GM21529 (cell line): ENCODE data around the gene JARID2.

Experiments
- ATAC-seq: cut with Tn5 transposase; IDR thresholded peaks from one replicate; pipeline ENCODE4 v1.9.1; 2021; ENCODE audit not compliant: unreplicated experiment

JARID2 gene

DNA sequence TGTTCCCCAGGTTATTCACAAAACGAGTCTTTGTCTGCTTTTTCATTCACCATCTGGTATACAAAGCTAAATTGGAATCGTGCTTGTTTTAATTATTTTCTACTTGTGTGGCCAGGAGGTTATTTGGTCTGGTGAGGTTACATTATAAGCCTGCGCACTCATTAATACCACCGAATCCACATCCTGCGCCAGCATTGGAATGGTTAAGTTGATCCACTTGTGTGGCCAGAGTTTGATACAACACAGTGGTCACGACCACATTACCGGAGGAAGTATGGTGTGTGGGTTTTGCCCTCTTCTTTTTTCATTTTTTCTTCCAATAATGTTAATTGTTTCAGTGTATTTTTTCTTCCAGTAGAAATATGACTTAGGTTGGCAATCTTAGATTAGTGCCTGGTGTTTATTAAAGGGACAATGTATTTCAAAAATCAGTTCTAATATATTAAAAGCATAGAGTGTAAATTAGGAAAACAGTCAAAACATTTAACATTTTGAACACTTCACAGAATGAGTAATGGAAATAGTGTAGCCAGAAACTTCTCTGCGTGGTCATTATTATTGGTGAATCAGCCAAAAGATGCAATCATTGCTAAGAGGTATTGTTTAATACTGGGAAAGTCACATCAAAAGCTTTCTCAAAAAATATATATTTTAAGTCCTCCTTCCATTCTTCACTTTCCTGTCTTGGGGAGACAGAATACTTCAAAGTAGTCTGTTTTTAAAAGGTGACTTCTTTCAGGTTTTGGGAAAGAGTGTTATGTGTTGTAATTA, 84.5 kb downstream of the JARID2 start:
- ATAC-seq = no peak

DNA sequence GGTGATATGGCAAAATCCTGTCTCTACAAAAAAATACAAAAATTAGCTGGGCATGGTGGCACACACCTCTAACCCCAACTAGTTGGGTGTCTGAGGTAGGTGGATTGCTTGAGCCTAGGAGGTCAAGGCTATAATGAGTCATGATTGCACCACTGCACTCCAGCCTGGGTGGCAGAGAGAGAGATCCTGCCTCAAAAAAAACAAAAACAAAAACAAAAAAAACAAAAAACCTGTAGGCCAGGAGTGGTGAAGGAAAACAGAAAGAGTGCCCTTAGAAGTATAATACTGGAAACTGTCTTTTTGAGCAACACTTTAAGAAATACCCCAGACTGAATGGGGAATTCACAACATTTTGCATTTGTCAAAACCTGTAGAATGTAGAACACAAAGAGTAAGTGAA, 85.3 kb downstream of the JARID2 start:
- no peak for ATAC-seq

DNA sequence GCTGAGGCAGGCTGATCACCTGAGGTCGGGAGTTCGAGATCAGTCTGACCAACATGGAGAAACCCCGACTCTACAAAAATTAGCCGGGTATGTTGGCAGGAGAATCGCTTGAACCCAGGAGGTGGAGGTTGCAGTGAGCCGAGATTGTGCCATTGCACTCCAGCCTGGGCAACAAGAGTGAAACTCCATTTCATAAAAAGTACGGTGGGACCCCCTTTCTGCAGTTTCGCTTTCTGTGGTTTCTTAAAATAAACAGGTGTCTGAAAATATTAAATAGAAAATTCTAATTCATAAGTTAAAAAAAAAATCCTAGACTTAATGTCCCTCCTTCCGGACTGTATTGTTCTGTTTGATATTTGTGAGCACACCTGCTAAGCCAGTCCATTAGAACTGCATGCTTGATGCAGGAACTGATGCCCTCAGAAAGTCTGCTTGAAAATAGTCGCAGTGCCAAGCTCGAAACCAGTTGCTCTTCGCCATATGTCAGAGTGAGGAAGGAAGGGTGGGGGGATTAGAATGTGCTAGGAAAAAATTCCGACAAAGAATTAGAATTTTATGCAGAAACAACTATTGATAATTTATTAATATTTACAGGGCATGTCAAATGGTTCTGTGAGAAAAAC, 85.9 kb downstream of the JARID2 start:
- no peak for ATAC-seq

DNA sequence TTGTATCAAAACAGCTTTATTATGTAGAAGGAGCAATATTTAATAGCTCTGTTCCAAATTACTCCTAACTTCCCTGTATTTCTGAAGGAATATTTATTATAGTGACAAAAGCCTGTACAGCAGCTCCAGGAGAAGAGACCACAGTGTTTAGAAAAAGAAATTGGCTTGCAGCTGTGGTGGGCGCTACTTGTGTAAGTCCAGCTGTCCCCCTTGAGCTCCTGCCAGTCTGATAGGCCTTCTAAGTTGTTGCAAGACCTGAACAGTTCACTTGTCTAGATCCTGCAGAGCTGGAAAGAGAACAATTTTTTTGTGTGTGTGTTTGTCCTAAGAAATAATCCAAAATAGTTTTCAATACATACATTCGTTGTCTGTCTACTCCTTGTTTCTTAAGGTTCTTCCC, 86.6 kb downstream of the JARID2 start:
- ATAC-seq = no peak

DNA sequence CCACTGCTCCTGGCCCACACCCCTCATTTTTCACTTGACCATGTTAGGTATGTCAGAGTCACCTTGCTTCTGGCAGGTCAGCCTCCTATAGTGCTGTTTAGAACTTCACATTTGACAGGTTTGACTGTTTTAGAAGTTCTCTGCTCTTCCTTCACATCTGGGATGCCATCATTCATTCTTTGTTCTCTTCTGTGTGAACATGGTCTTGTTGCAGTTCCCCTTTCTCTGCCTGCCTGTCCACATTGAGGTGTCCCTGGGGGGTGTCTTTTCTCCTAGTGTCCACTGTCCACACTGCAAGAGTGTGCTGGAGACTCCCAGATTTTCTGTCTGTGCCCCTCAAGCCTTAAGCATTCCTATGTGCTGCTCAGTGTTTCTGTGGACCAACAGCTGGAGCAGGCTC, 89.5 kb downstream of the JARID2 start:
- no peak for ATAC-seq

DNA sequence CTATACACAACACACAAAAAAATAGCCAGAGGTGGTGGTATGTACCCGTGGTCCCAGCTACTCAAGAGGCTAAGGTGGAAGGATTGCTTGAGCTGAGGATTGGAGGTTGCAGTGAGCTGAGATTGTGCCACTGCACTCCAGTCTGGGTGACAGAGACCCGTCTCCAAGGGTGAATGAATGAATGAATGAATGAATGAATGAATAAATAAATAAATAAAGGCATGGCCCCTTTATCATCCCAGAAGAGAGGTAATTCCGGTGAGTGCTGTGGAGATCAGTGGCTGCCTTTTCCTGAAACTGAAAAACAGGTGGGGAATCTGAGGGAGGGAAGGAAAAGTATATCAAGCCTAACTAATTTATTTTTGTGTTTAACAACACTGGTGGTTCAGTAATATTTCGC, 90.0 kb downstream of the JARID2 start:
- no peak for ATAC-seq

DNA sequence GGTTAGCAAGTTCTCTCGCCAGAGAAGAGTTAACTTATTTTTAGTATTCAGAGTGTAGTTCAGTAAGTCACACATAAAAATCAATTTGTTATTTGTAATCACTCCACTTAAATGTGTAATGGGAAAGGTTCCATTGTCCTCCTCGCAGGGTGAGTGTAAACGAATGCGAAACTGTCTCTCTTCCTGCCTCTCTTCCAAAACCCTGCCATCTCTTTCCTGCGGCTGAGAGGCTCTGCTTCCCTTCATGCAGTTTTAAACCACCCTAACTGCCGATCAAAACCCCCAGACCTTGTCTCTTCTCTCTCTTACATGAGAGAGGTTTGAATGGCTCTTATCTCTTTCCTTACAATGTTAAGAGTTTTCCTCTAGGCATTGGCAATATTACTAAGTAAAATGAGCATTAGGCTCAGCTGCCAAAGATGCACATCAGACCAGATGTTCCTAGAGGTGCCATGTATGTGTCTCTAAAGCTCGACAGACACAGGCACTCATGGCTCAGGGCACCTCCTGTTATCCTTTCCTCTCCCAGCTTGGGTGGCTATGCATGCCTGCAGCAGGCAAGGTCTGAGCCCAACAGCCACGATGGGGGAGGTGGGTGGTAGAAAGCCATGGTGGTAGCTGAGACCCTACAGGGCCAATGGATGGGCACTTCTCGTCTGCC, 91.2 kb downstream of the JARID2 start:
- no peak for ATAC-seq

DNA sequence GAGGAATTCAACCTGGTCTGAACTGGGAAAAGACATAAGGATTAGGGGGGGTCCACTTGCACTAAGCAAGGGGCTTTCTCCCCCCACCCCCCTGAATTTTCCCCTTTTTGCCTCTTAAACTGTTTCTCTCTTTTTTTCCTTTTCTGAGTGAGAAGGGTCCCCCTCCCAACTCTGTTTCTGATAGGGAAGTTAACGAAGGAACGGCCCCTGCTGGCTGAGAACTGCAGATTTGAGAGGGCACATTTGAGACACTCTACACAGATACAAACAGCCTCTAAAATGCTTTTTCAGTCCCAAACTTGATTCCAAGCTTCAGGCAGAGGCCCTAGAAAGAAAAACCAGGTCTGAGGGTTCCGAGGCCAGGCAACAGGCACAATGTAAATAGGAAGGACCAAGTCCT, 91.7 kb downstream of the JARID2 start:
- ATAC-seq = no peak

DNA sequence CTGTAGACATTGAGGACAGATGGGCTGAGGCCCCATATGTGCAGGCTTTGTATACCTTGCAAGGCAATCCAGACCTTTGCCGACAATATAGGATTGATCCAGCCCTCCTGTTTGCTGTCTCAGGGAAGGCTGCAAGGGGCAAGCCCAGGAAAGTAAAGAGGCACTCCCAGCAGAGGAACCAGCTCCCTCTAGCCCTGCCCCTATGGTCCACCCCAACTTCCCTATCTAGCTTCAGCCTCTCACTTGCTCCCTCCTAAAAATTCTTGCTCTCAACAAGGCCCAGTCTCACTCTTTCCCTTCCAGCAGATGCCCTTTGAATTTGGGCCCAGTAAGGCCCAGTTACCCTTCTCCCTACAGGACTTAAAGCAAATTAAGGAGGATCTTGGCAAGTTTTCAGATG, 92.6 kb downstream of the JARID2 start:
- ATAC-seq = no peak

DNA sequence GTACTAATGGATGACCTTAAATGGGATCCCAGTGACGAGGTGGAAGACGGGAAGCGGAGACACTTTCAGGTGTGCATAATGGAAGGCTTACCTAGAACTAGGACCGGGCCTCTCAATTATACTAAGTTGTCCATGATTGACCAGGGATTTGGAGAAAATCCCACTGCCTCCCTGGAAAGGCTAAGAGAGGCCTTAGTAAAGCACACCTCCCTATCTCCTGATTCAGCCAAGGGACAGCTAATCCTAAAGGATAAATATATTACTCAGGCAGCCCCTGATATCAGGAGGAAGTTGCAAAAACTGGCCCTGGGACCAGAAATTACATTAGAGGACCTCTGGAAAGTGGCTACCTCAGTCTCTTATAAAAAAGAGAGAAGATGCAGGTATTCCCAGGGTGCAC, 93.2 kb downstream of the JARID2 start:
- ATAC-seq = no peak

DNA sequence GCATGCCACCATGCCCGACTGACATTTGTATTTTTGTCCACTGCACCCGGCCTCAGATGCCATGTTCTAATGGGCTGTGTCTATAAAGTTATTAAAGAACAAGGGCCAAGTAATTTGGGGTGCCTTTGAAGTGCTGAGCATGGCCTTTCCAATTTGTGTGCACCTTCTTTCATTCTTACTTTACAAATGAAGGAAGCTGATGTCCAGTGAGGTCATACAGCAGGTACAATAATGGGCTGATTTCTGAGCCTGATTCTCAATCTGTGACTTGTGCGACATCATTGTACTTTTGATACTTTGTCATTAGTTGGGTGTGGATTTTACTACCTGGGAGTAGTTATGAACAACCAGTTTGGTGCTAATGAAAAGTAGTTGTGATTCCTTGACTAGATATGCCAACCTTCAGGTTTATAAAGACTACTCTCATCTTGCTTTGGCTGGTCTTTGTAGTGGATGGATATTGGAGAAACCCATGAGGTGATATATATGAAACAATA, 94.3 kb downstream of the JARID2 start:
- no peak for ATAC-seq

DNA sequence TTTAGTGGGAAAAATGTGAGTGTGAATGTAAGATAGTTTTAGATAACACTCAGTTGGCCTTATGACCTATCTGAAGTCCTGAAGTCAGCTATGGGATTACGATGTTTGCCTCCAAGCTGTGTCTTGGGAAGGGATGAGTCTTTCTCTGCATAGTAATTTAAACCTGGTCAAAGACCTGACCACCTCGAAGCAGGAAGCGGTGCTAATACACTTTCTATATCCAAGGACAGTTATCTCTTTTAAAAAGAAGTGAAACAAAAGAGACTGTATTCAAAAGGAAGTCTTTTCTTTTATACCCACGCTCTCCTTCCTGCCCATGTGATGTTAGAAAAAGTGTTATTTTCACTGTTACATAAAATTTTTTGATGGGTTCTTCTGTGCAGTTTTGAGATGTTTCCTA, 94.9 kb downstream of the JARID2 start:
- peak; percentile 69 for ATAC-seq

DNA sequence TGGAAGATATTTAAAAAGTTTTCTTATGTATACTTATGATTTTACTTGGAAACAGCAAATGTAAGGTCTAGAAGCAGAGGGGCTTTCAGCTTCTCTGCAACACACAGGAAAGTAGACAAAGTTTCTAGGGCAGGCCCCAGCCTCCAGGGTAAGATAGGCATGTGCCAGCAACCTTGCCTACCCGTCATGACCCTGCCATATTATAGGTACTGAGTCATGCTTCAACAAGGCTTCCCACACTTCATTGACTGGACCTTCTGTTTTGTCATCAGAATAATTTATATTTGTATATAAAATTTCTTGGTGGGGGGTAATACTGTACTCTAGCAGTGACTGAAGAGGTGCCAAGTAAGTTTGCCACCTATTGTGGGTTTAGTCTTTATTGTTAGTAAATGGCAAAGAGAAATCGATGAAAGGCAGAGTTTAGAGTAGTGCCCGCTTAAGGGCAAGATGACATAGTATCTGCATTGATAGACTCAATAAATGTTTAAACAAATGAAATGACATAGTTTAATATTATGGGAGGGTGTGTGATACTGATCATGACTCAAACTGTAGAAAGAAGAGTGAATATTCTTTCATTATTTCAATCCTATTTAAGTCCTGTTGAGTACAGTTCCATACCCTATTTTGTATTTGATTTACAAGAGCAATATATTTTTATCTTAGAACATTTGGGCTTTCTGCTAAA, 95.6 kb downstream of the JARID2 start:
- no peak for ATAC-seq

DNA sequence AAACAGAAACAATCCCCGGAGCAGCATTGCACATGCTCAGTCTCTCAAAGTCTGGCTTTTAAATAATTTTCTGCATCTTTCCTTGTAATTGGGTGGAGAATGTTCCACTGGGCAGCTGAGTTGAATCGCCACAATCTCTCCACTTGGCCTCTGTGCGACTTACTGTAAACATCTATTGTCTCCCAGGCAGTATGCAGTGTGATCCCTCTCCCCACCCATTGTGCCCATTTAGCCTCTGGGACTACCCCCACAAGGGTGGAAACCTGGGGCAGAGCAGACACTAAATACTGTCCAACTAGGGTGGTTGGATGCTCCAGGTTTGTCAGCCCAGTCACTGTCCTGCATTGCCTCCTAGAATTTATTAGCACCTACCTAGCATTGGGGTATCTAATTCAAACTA, 96.2 kb downstream of the JARID2 start:
- no peak for ATAC-seq

DNA sequence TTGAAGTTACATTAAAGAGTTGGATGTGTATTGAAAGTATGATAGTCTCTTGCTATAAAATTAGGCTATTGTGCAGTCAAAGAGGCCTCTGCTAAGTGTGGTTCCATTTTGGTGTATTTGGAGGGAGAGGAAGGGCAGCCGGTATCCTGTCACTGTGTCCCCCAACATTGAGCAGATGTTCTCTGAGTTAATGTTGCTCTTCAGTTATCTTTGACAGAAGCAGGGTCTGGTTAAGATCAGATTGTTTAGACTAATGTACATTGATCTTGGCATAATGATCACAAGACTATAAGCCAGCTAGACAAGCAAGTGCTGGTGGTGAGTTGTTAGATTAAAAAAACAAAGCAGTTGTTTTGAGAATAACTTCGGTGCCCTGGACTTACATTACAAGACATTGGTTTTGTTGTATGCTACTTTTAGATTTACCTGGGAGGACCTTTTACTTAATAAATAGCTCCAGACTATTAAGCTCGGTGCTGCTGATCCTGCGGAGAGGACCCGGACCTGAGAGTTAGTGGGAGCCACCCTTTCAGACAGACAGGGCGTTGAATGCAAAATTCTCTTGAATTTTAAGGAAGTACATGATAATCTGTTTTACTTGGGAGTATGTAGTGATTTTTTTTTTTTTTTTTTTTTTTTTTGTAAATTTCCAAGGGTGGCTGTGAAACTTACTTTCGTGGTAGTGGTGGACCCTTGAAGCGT, 97.8 kb downstream of the JARID2 start:
- no peak for ATAC-seq

DNA sequence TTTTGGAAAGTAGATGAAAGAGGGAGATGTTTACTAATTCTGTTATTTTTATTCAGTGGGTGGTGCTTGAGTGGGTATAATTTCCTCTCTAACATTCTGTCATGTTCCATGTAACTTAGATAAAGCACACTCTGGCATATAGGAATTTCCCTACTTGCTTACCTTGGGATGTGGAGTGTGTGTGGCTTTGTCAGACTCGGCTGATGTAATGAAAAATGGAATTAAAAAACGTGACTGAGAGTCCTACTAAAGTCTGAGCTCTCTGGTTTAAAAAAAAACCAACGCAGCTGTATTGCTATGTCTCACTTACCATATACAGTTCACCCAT, 98.3 kb downstream of the JARID2 start:
- no peak for ATAC-seq

DNA sequence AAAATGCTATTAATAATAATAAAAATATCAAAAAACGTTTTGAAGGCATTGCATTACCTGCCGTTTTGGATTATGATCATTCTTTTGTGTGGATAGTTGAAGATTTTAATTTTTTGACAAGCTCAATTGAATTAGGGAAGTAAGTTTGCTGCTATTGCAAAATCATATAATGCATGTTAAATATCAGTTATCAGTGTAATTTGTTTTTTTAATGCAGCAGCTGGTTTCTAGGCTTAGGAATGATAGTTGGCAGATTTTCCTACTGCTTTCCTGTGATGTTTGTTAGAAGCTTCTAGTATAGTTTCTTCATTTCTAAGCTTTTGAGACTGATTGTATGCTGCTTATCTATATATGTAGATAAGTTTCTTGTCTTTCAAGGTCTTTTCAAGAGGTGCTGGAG, 99.0 kb downstream of the JARID2 start:
- ATAC-seq = no peak

DNA sequence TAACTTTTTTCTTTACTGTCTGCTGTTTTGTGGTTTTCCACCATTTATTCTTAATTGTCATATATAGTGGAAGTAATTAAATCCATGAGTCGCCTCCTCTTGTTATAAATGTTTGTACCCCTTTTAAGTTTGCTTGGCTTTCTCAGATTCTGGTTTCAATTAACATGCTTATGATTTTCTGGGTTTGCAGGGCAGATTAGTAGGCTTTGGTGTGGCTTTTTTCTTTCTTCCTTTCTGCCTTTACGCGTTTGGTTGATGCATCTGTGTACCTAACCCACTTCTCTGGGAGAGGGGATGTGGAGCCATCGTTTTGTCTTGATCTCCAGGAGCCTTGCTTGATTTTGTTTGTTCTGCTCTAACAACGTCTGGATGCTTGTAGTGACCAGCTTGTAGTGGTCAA, 100.4 kb downstream of the JARID2 start:
- no peak for ATAC-seq

DNA sequence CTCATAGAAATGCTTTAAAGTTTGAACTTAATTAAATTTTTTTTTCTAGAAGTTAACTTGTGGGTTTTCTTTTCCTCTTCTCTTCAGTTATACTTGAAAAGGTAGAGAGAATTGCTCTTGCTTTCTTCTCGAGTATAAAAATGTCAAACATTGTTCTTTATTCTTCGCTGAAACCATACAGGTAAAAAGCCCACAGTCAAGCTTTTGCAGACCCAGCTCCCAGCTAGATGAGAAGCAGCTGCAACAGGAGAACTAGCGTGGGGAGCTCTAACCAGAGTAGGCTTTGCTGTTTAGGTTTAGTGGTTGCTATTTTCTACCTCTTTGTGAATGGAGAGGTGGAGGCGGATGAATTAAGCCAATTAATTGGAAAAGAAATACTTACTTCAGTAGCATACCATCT, 102.7 kb downstream of the JARID2 start:
- no peak for ATAC-seq

DNA sequence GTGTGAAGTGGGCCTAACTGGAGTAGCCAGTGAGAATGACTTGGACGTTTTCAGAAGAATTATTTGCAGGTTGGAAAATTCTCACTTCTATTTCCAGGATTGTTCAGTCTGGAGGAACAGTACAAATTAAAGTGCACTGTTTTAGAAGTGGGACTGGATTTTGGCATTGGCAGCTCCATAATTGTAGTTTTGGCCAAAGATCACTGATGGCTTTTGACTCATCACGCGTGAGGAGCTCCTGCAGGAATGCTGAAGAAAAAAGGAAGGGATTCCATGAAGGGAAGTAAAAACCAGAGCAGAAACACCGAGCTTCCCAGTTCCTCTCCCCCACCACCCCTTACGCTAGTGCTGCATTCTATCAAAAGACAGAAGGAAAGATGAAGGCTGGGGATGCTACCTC, 103.5 kb downstream of the JARID2 start:
- ATAC-seq = no peak

DNA sequence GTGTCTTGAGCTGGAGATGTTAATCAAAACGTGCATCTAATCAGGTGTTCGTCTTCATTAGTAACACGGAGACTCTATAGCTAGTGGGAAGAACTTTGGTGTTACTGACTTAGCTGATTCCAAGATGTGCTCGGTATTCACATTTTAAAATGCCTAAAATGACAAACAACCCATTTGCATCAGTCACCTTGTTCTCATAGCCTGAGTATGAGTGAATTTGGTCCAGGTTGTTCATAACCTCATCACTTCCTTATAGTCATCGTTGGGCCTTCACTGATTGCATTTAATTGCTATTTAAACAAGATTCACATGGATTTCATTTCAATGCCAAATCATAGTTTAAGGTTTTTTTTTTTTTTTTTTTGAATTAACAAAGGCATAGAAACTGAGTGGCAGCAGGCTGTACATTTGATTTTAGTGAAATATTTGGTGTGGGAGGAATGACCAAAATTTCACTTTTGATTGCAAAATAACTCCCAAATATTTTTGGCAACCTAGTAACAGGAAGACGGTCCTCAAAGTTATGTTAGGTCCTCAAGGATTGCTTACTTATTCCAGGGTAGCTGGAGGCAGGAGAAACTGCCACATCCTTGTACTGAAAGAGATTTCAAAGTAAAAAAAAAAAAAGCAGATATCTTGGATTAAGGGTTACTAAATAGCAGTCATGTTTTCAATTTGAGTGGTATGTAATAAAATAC, 104.7 kb downstream of the JARID2 start:
- no peak for ATAC-seq
